Stimulated activated CD4-positive, alpha-beta T cell treated with anti-CD3 and anti-CD28 coated beads, TNF-alpha, amount 100 ng/mL, for 1 hour (primary cell): ENCODE results near the gene SMIM31.
A peak's percentile ranks its signal among the peaks of the same experiment; 100 is the strongest.

ENCODE experiments used
- DNase-seq, 3 donors: peaks; one replicate each; pipeline ENCODE4 v3.0.0-alpha.2; 2020; ENCODE audit warnings: low read depth in 3 of 3, low spot score in 1 of 3

Gene SMIM31

DNA sequence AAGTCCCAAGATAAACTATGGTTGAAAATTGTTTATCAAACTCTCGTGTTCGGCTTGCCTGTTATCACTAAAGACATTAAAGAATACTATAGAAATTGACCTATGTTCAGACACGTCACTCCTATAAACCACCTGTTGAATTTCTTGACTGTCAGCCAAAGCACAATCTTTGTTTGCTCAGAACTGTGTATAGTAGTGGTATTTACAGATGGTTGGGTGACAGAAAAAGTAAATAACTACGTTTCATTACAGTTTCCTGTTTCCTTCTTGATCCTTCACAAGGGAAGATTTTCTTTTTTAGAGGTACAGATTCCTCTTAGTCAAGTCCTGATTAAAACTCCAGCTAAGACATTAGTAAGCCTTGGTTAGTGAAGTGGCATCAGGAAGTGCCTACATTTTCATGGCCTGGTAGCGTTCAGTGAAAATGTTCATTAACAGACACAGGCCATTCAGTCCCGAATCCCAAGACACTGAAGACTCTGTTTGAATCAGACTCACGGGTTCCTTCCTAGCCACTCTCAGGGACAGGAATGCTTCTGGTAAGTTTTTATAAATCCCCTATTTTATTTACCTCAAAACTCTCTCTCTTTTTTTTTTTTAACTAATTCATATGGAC is at the start of gene SMIM31:
SMIM31 (plus strand) TSS at position 259 of the 616 bp plus-strand sequence. CDS start 16,313 bp downstream, outside the sequence.
- DNase-seq: no peak

DNA sequence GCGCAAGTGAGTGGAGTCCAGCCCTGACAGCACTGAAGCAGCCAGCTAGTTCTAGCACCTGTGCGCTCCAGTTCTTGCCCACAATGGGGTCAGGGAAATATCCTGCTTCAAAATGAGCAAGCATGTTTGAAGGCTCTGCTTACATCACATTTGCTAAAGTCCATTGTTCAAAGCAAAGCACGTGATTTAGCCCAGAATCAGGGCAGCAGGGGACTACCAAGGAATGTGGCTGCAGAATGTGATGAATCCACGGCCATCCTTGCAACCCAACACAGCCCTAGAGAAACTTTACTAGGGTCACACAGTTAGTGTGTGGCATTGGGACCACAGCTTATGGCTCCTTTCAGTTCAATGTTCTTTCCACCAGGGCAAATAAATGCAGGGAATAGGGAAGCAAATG is 47.3 kb upstream of the SMIM31 start:
- no peak for DNase-seq

DNA sequence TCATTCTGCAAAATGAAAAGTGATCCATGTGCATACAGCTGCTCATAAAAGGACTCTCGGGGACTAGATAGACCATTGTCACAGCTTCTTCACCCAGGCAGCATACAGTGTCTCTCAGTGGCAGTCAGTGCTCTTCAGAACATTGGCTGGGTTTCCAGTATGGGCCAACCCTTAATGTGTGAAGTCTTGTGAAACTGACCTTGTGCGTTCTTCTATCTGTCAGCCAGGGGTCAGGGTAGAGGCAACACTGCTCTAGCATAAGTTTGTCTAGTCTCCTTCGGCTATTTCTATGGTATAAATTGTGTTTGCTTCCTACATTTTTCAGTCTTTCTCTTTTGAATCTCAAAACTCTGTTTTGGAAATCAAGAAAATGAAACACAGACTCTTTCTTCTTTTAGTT is 37.0 kb upstream of the SMIM31 start:
- no peak for DNase-seq

DNA sequence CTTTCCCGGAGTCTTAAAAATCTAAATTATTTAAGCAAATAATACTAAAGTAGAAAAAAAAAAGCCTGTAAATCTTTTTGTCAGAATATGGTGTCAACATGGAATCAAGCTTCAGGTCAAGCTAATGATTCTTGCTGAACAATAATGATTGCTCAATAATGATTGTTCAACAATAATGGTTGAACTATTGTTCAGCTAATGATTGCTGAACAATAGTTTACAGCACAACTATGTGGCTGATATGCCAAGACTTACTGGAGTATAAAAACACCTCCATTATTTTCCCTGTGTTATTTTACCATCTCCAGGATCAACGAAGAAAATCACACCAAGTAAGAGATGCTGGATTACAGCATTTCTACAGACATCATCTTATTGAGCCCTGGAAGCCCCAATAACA is 35.1 kb upstream of the SMIM31 start:
- no peak for DNase-seq

DNA sequence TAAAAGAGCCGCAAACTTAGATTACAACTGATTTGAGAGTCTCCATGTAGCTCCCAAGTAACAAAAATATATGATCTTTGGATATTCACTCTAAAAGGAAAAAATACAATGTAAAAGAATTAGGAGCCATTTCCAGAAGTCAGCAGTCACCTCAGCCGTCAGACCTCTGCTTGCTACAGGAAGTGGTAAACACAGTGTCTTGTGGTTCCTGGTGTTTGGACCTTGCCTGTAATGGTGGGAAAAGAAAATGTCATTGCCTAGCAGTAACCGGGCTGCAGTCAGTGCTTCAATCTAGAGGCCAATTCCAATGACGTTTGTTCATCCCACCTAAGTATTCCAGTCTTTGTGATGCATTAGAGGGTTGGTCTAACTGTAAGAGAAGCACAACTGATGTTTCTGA is 28.9 kb upstream of the SMIM31 start:
- DNase-seq: no peak

DNA sequence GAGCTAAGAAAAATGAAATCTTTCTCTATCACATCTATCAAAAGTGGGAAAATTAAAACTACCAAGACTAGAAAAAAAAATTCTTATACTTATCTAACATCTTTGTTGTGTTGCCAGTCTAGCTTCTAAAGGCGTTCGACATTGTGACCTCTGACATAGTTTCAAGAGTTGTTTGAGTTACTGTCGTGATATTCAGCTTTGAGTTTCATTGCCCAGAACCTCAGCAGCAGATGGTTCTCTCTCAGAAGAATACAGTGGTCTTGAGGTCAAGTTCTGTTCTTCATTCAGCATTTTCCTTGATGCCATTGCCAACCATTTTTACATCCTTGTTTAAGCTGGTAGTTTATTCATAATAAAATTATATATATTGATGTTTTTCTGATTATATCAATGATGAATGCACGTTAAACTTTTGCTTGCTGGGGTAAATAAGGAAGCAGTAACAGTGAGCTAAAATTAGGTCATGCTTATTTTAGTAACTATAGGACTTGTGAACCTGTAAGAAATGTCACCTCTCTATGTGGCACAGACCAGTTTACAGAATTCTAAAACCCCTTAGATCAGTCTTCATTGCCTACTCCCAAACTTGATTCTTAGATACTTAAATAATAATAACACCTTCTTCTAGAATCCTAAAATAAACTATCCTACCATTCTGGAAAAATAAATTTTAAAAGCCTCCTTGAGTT is 23.1 kb upstream of the SMIM31 start:
- no peak for DNase-seq

DNA sequence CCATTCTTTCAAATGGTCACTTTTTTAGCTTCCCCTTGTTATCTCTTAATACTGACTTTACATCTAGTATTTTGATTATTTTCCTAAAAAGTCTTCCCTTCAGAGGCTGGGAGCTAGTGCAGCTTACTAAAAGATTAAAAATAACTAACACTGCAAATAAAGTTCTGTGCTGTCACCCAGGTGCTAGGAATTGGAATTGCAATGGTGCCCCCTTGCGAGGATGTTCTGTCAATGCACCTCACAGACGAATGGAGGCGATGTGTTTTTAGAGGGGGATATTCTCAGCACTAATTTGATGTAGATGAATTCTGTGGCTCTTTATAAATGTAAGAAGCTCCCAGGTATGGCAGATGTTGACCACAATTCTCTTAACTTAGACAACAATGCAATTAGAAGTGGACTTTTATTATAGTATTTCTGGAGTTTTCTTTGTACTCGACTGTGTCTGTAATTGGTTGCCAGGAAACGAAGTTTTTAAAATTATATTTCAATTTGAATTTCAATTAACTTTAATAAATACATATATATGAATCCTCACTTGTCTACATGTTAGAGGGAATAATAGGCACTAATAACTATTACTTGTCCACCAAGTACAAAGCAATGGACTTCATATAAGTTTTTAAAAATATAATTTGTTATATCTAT is 22.0 kb upstream of the SMIM31 start:
- DNase-seq: peak in 1 of 3 donors; percentile 14

DNA sequence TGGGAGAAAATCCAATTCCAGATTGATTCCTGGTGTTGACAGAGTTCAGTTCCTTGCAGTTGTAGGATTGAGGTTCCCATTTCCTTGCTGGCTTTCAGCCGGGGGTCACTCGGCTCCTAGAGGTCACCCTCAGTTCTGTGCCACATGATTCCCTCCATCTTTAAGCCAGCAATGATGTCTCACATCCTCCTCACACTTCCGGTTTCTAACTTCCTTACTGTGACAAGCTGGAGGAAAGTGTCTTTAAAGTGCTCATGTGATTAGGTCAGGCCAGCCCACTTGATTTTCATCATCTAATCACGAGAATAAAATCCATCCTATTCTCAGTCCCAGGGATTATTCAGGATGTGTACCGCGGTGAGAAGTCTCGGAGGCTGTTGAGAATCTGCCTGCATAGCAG is 19.4 kb upstream of the SMIM31 start:
- no peak for DNase-seq

DNA sequence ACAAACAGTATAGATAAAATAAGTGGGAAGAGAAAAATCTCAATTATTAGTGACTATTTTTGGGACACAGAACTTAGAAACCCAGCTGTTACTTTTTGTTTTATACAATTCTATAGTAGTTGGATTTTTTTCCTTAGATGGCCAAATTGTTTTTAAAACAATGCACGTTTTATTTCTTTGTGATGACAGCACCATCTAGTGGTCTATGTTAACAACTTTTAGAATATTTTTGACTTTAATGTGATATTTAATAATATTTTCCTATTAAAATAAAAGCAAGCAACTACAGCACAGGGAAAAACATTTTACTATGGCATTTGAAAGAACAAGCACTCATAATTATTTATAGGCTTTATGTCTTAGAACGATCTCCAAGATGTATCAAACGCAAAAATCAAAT is 5.6 kb upstream of the SMIM31 start:
- DNase-seq: no peak

DNA sequence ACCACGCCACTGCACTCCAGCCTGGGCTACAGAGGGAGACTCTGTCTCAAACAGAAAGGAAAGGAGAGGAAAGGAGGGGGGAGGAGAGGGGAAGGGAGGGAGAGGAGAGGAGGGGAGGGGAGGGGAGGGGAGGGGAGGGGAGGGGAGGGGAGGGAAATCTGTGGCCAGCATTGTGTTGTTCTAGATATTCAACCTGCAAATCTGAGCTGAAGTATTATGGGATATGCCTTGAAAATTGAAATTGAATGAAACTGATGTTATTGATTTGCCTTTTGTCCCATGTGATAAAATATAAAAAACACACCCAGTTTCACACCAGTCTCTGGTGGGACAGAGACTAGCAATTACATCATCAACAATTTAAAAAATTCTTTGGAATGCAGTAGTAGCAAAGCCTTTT is 1.5 kb downstream of the SMIM31 start:
- no peak for DNase-seq

DNA sequence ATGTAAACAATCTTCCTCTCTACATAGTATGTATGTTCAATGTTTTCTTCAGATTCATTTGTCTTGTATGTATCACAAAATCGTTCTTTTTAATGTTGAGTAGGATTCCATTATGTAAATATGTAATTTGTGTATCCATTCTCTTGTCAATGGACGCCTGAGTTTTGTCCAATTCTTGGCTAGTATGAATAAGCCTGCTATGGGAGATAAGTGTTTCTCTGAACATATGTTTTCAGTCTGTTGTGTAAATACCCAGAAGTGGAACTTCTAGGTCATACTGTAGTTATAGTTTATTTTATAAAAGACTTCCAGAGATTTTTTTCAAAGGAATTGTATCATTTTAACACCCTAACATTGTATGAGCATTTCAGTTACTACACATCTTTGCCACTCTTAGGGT is 2.8 kb downstream of the SMIM31 start:
- DNase-seq: no peak

DNA sequence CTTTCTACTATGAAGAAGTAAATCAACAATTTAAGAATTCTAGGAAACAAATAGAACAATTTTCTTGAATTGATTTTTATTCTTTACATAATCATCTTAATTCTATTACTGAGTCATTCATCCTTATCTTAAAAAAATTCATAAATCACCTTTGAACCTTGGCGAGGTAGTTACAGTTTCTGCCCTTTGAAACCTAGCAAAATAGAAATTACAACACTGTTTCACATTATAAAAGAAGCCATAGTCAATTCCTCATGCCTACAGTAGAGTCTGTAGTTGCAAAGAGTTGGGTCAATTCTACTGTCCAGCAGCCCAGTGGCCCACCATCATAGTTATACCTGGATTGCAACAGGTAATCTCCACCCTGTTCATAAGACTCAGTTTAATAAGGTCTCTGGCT is 7.3 kb downstream of the SMIM31 start:
- no peak for DNase-seq

DNA sequence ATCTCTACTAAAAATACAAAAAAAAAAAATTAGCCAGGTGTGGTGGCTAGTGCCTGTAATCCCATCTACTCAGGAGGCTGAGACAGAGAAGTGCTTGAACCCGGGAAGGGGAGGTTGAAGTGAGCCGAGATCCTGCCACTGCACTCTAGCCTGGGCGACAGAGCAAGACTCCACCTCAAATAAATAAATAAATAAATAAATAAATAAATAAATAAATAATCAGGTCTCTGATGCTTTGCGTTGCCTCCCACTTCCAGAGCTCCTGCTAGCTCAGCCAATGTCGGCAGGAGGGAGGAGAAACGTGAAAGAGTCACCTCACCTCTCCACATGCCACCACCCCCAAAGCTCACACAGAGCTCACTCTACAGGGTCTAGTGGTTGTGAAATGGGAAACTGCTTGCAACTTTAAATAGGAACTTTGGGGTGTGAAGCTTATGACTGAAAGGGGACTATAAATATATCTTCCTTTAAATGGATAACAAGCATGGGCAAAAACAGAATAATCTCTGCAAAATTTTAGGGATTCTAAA is 7.9 kb downstream of the SMIM31 start:
- DNase-seq: no peak

DNA sequence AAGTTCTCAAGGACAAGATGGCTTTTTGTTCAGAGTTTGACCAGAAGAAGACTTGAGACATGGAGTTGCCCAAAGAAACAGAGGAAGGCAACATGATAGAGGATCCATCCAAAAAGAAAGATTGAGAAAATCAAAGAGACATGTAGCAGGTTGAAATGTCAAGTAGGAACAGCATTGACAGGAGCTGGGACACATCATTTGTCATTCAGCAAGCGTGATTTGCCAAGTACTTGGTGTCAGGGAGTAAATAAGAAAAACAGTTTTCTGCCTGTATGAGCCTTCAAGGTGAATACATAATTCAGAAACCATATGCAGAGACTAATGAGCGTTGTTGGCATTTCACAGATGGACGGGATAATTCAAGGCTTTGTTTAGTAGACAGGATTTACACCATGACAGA is 11.2 kb downstream of the SMIM31 start:
- DNase-seq: no peak

DNA sequence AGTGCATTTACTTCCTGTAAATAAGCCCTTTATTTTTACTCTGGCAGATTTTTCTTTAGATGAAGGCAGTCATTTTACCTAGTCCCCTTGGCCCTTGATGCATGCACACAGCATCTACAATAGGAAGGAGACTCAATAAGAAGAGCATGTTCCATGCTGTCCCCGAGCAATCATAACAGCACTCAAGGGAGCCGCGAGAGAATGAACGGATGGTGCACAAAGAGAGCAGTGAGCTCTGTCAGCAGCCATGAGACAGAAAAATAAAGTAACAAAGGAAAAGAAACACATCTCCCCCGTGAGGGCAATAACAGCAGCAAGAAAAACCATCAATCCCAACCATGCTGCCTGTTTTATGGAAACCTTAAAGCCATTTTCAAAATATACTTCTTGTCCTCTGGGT is 11.9 kb downstream of the SMIM31 start:
- DNase-seq: no peak

DNA sequence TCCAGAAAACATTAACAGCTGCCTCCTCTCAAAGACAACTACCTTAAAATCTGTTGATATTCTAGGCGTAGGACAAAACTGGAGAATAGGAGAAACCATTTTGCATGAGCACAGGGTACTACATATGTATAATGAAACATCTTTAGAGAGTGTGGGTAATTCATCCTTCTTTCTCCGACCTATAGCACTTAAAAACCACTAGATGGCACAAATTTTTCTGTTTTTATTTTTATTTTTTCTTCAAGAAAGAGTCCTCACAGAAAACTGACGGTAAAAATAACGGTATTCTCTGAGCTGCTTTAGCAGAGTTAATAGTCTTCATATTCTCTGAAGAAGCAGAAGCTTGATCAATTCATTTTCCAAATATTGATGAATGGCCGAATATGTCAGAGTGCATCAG is 14.6 kb downstream of the SMIM31 start:
- no peak for DNase-seq

DNA sequence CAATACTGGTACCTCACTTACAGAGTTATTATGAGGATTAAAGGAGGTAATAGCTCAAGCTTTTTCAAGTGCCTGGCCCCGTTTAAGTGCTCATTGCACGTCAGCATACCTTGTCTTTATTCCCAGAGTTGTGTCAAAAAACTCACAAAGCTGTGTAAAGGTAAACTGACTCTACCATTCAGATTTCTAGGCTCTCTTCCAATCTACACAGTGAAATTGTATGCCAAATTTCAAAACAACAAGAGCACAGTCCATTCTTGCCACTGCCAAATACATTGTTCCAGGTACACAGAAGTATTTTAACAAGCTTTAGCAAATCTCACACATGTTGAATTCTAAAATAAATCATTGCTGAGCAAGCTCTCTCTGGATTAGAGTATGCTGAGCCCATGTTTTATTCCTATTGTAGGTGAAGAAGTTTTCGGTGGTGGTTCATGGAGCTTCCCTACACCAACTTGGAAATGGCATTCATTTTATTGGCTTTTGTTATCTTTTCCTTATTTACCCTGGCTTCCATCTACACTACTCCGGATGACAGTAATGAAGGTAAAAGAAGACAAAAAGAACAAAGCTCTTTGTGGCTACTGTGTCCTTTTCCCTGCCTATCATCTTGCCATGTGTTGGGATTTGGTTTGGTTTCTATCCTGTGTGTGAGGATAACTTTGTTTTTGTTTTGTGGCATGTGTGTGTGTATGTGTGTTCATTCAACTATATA is 16.2 kb downstream of the SMIM31 start:
- DNase-seq: no peak

DNA sequence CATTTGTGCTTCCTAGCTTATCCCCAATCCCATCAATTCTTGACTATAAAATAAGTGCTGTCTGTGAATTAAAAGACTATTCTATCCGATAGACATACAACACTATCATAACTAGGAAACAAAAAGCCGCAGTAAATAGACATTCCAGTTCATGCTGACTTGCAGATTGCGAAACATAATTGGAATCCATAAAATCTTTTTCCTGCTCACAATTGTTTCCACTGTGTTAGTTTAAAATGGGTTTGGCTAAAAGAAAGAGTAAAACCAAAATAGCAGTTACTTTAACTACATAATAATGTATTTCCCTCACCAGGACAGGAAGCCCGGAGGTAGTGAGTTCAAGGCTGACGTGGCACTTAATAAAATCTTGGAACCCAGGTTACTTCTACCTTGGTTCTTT is 17.2 kb downstream of the SMIM31 start:
- DNase-seq: no peak

DNA sequence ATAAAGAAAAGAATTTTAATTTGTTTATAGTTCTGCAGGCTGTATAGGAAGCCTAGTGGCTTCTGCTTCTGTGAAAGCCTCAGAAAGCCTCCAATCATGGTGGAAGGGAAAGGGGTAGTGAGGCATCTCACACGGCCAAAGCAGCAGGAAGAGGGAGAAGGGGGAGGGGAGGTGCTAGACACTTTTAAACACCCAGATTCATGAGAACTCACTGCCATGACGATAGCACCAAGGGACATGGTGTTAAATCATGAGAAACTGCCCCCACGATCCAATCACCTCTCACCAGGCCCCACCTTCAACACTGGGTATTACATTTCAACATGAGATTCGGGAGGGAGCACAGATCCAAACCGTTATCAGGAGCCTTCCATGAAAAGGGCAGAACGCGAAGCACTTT is 18.1 kb downstream of the SMIM31 start:
- DNase-seq: no peak

DNA sequence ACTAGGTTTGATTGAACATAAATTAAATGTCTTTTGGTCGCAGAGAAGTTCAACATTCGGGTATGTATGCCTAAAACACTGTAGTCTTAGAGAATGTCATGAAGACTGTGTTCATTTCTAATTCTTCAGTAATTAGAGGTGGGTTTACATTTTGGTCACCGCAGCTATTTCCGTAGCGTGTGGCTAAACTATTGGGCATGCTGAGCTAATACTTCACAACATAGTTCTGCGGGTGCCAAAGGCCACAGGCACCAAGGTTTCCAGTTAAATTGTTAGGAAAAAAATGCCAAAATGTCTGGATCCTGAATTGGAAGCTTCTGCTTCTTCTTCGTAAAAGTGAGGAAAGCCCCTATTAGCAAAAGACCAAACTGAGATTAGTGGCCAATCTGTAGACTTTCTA is 25.1 kb downstream of the SMIM31 start:
- no peak for DNase-seq

DNA sequence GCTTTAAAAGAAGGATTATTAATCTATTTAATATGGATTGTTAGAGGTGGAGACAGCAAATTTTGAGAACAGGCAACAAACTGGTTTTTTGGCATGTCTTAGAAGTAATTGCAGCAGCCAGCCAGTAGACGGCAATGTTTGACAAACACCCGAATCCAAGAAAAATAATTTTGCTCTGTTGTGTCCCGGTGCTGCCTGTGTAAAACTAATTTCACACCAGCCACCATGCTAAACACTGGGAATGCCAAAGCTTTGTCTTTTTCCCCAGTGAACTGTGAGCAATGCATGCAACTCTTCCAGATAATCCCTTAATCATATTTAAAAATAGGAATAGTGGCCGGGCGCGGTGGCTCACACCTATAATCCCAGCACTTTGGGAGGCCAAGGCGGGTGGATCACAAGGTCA is 25.9 kb downstream of the SMIM31 start:
- DNase-seq: no peak

DNA sequence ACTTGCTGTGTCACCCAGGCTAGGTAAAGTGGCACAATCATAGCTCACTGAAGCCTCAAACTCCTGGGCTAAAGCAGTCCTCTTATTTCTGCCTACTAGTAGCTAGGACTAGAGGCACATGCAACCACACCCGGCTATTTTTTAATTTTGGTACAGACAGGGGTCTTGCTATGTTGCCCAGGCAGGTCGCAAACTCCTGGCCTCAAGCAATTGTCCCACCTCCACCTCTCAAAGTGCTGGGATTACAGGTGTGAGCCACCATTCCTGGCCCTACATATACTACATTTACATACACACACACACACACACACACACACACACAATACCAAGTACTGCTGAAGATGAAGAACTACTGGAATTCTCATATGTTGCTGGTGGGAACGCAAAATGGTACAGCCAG is 26.9 kb downstream of the SMIM31 start:
- DNase-seq: no peak
